Measurements from ENCODE around the gene ZAR1L. TPM values are rescaled to one million over a fixed set of nuclear protein-coding genes. Genes with fewer than 3 reads are reported as not detected.

The ZAR1L gene
- total RNA-seq, 2 experiments from 2014 or later, result not detected

DNA sequence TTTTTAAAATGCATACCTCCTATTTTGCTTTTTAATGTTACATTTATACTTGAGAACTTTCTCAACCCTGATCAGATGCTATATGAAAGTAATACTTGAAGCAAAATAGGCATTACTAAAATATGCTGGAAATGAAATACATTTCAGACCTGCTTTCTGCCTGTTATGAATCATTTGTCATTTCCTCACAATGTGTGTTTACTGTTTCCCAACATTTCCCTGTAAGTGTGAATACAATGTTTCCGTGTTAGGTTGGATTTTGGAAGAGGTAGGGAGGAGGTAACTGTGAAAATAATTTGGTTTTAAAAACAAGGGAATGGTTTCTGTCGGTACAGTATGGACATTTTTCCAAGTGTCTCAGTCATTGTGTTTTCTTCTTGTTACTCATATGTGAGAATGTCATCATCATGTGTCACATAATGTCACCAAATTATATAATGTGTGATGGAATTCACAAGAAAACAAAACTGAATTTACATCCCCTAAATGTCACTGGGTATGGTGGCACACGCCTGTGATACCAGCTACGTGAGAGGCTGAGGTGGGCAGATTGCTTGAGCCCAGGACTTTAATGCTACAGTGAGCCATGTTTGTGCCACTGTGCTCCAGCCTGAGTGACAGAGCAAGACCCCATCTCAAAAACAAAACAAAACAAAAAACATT, 43.0 kb downstream of the ZAR1L start:
- intact Hi-C loops (cut with DNase I, micrococcal nuclease), result no loop called here
- Histone ChIP-seq H3K9me3 (ENCODE audit: control insufficient read depth in 1 of 2, insufficient read depth in 1 of 2, low read length in 2 of 2) (no peaks in the 10 kb centered on the region), H3K4me3 (ENCODE audit: low read length) (no peak overlapping the region), H3K27me3 (ENCODE audit: control insufficient read depth in 1 of 2, insufficient read depth in 2 of 2, low read length in 2 of 2) (no peaks in the 10 kb centered on the region), H3K27ac (ENCODE audit: low read depth in 1 of 2, low read length in 2 of 2) (no peak overlapping the region), H3K36me3 (ENCODE audit: insufficient read depth, low read length) (peaks cover 10% of the 10 kb centered on the region), H3K4me1 (ENCODE audit: insufficient read depth, low read length) (no peaks in the 10 kb centered on the region)
- POLR2A ChIA-PET, result no interaction called here
- H3K36me3 Mint-ChIP-seq (ENCODE audit: low read depth), result peaks cover 25% of the 10 kb centered on the region
- H3K4me3 Mint-ChIP-seq, result no peak overlapping the region
- DNase-seq (no peak), ATAC-seq (ENCODE audit: poor library complexity) (no peak)
- no peaks in the 10 kb centered on the region for H3K9me3 Mint-ChIP-seq
- TF ChIP-seq, protein P1, sequence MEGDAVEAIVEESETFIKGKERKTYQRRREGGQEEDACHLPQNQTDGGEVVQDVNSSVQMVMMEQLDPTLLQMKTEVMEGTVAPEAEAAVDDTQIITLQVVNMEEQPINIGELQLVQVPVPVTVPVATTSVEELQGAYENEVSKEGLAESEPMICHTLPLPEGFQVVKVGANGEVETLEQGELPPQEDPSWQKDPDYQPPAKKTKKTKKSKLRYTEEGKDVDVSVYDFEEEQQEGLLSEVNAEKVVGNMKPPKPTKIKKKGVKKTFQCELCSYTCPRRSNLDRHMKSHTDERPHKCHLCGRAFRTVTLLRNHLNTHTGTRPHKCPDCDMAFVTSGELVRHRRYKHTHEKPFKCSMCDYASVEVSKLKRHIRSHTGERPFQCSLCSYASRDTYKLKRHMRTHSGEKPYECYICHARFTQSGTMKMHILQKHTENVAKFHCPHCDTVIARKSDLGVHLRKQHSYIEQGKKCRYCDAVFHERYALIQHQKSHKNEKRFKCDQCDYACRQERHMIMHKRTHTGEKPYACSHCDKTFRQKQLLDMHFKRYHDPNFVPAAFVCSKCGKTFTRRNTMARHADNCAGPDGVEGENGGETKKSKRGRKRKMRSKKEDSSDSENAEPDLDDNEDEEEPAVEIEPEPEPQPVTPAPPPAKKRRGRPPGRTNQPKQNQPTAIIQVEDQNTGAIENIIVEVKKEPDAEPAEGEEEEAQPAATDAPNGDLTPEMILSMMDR (IDR thresholded peaks at IDR 0.05), result no peak
- H3K27ac Mint-ChIP-seq, result no peak overlapping the region
- H3K27me3 Mint-ChIP-seq, result no peaks in the 10 kb centered on the region
- H3K4me1 Mint-ChIP-seq (ENCODE audit: low read depth), result no peaks in the 10 kb centered on the region
- CTCF ChIA-PET, result no interaction called here

DNA sequence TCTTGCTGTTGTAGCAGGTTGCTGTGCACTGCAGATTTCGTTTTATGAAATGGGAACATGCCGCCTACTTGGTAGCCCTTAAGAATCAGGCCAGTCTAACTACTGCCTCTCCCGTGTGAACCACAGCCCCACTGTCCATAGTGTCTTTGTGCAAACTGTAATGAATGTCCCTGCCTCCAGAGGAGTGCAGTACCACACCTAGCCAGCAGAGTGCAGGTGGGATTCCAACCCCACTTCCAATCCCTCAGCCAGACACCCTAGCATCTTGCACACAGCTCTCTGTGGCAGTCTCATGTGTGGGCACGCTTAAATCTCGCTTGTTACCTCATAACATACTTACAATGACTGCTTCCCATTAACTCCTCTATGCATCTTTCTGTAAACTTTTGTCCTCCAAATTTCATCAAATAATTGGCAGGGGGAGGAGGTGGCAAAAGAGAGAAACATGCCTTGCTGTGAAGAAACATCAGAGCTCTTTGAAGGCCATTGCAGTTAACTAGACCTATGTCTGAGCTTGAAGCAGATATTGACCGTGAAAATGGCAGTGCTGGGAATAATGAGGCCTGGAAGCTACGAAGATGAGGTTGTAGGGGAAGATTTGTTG, 47.2 kb downstream of the ZAR1L start:
- H3K4me1 Mint-ChIP-seq (ENCODE audit: low read depth), result no peaks in the 10 kb centered on the region
- peaks cover 29% of the 10 kb centered on the region for H3K36me3 Mint-ChIP-seq (ENCODE audit: low read depth)
- no peaks in the 10 kb centered on the region for H3K9me3 Mint-ChIP-seq
- intact Hi-C loops (cut with DNase I, micrococcal nuclease), result loop anchor here (1.0 to 10.0 kb wide), 3 partner anchors 175 to 1457 kb away; no protein-coding TSS in a partner anchor
- H3K27me3 ChIP-seq (ENCODE audit: control insufficient read depth in 1 of 2, insufficient read depth in 2 of 2, low read length in 2 of 2), result no peaks in the 10 kb centered on the region
- no peak overlapping the region for H3K4me3 Mint-ChIP-seq
- H3K4me3 ChIP-seq (ENCODE audit: low read length), result no peak overlapping the region
- no peaks in the 10 kb centered on the region for H3K27me3 Mint-ChIP-seq
- POLR2A ChIA-PET, result no interaction called here
- peak; percentile 90 for ATAC-seq (ENCODE audit: poor library complexity)
- TF ChIP-seq, protein P1 (IDR thresholded peaks at IDR 0.05), result peak; percentile 73
- no peaks in the 10 kb centered on the region for H3K4me1 ChIP-seq (ENCODE audit: insufficient read depth, low read length)
- peaks cover 6% of the 10 kb centered on the region for H3K36me3 ChIP-seq (ENCODE audit: insufficient read depth, low read length)
- CTCF ChIA-PET, result interaction anchor here (1.3 kb wide), 2 partner anchors 11 to 13 kb away, joined by 3 read pairs; no protein-coding TSS in a partner anchor
- no peaks in the 10 kb centered on the region for H3K9me3 ChIP-seq (ENCODE audit: control insufficient read depth in 1 of 2, insufficient read depth in 1 of 2, low read length in 2 of 2)
- H3K27ac Mint-ChIP-seq, result no peak overlapping the region
- peak; percentile 14 to 65 (median 42) for DNase-seq
- H3K27ac ChIP-seq (ENCODE audit: low read depth in 1 of 2, low read length in 2 of 2), result no peak overlapping the region

DNA sequence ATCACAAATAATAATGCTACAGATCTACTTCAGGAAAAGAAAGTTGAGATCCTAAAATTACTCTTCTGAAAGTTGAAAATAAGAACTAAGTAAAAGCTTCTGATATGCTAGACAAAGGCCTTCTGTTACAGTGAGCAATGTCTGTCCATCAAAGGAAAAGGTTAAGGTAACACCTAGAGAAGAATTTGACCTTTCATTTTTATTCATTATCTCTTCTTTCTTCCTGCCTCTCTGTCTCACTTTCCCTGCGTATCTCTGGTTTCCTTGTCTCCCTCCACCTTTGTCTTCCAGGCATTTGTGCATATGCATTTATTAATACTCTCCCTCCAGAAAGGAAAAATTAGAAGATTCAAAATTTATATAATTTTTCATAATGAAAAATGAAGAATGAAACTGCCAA, 49.0 kb downstream of the ZAR1L start:
- intact Hi-C loops (cut with DNase I, micrococcal nuclease), result loop anchor here in 1 of 2 experiments (10.0 kb wide), 1 partner anchor 1459 kb away; no protein-coding TSS in a partner anchor
- no peak overlapping the region for H3K4me3 Mint-ChIP-seq
- peaks cover 6% of the 10 kb centered on the region for H3K36me3 ChIP-seq (ENCODE audit: insufficient read depth, low read length)

More for the DNA sequence above, 49.0 kb downstream of the ZAR1L start:
- H3K9me3 ChIP-seq (ENCODE audit: control insufficient read depth in 1 of 2, insufficient read depth in 1 of 2, low read length in 2 of 2), result no peaks in the 10 kb centered on the region
- no peak overlapping the region for H3K27ac ChIP-seq (ENCODE audit: low read depth in 1 of 2, low read length in 2 of 2)
- H3K27me3 ChIP-seq (ENCODE audit: control insufficient read depth in 1 of 2, insufficient read depth in 2 of 2, low read length in 2 of 2), result no peaks in the 10 kb centered on the region
- ChIA-PET CTCF (no interaction called here), POLR2A (no interaction called here)
- H3K27me3 Mint-ChIP-seq, result no peaks in the 10 kb centered on the region
- DNase-seq (no peak), ATAC-seq (ENCODE audit: poor library complexity) (no peak)
- no peaks in the 10 kb centered on the region for H3K9me3 Mint-ChIP-seq
- H3K27ac Mint-ChIP-seq, result no peak overlapping the region
- no peaks in the 10 kb centered on the region for H3K4me1 Mint-ChIP-seq (ENCODE audit: low read depth)
- H3K4me1 ChIP-seq (ENCODE audit: insufficient read depth, low read length), result no peaks in the 10 kb centered on the region
- H3K36me3 Mint-ChIP-seq (ENCODE audit: low read depth), result peaks cover 20% of the 10 kb centered on the region
- H3K4me3 ChIP-seq (ENCODE audit: low read length), result no peak overlapping the region
- TF ChIP-seq, protein P1 (IDR thresholded peaks at IDR 0.05), result no peak
